Measurements from ENCODE around the gene GCNA. TPM values are rescaled to one million over a fixed set of nuclear protein-coding genes. Genes with fewer than 3 reads are reported as not detected.
"Not testable (repeated sequence)": the region's sequence is repeated elsewhere in the genome, so short reads cannot be mapped to it uniquely, and the experiment has no call there.

Gene GCNA
- total RNA-seq, 6 experiments from 2014 or later, result 0.37 to 1.7 (median 0.95) TPM

DNA sequence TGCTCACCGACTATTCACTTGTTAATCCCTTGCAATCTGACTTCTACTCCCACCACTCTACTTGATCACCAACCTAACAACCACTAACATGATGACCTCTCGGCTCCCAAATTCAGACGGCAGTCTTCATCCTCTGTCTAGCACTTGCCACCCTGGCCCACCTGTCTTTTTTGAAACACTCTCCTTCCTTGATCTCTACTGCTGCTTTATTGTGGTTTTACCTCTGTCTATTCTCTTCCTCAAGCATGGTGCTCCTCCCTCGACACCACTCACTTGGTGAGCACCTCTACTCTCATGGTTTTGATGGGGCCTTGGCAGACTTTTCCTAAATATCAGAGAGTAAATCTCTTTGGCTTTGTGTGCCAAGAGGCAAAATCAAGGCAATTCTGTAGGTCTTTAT lies 61.8 kb downstream of the GCNA start:
- Histone ChIP-seq H3K4me3 (no peak overlapping the region), H3K27ac (no peak overlapping the region), H3K4me1 (no peaks in the 10 kb centered on the region), H3K36me3 (no peaks in the 10 kb centered on the region), H3K27me3 (no peaks in the 10 kb centered on the region), H3K9me3 (no peaks in the 10 kb centered on the region)
- 63% methylated on average over 4 of the region's 4 CpGs for WGBS (ENCODE audit: insufficient coverage, low coverage, low lambda C conversion rate, missing lambda C conversion rate)
- no peak for ATAC-seq
- TF ChIP-seq, protein P1, sequence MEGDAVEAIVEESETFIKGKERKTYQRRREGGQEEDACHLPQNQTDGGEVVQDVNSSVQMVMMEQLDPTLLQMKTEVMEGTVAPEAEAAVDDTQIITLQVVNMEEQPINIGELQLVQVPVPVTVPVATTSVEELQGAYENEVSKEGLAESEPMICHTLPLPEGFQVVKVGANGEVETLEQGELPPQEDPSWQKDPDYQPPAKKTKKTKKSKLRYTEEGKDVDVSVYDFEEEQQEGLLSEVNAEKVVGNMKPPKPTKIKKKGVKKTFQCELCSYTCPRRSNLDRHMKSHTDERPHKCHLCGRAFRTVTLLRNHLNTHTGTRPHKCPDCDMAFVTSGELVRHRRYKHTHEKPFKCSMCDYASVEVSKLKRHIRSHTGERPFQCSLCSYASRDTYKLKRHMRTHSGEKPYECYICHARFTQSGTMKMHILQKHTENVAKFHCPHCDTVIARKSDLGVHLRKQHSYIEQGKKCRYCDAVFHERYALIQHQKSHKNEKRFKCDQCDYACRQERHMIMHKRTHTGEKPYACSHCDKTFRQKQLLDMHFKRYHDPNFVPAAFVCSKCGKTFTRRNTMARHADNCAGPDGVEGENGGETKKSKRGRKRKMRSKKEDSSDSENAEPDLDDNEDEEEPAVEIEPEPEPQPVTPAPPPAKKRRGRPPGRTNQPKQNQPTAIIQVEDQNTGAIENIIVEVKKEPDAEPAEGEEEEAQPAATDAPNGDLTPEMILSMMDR (IDR thresholded peaks at IDR 0.05), result no peak
- TF ChIP-seq POLR2A (IDR thresholded peaks at IDR 0.05), result no peak
- DNase-seq, result no peak
- intact Hi-C loops (cut with DNase I), result no loop called here

DNA sequence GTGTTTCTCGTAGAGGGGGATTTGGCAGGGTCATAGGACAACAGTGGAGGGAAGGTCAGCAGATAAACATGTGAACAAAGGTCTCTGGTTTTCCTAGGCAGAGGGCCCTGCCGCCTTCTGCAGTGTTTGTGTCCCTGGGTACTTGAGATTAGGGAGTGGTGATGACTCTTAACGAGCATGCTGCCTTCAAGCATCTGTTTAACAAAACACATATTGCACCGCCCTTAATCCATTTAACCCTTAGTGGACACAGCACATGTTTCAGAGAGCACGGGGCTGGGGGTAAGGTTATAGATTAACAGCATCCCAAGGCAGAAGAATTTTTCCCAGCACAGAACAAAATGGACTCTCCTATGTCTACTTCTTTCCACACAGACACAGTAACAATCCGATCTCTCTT lies 66.2 kb downstream of the GCNA start:
- H3K4me3 ChIP-seq; H3K4me1 ChIP-seq; H3K27me3 ChIP-seq; H3K36me3 ChIP-seq; H3K27ac ChIP-seq; DNase-seq; H3K9me3 ChIP-seq; ATAC-seq; intact Hi-C loops (cut with DNase I): not testable (repeated sequence)
- WGBS (ENCODE audit: insufficient coverage, low coverage, low lambda C conversion rate, missing lambda C conversion rate), result 55% methylated on average over 5 of the region's 6 CpGs

DNA sequence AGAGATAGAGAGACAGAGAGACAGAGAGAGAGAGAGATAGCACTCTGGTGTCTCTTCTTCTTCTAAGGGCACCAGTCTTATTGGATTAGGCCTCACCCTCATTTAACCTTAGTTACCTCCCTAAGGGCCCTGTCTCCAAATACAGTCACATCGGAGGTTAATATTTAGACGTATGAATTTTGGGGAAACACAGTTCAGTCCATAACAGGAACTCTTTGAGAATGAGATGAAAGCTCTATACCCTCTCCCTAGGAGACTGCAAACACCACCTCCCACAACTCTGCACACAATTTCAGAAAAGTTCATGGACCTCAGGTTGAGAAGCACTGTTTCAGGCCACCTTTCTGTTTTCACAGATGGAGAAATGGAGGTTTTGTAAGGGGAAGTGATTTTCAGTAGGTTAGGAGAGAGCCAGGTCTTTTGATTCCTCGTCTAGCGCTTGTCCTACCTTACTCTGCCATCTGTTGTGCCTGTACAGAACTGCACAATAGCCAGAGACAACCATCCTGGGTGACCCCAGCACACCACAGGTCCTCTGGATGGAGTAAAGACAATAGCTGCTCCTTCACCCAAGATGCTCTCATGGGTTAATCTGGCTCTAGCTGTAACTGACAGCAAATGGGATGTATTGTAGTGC lies 72.2 kb downstream of the GCNA start:
- 35% methylated on average over 4 of the region's 4 CpGs for WGBS (ENCODE audit: insufficient coverage, low coverage, low lambda C conversion rate, missing lambda C conversion rate)
- intact Hi-C loops (cut with DNase I), result no loop called here
- no peak for TF ChIP-seq POLR2A (IDR thresholded peaks at IDR 0.05)
- TF ChIP-seq, protein P1 (IDR thresholded peaks at IDR 0.05), result peak in 3 of 4 donors; percentile 15 to 29 (median 19)
- Histone ChIP-seq H3K36me3 (no peaks in the 10 kb centered on the region), H3K27ac (no peak overlapping the region), H3K4me3 (no peak overlapping the region), H3K4me1 (no peaks in the 10 kb centered on the region), H3K27me3 (no peaks in the 10 kb centered on the region), H3K9me3 (no peaks in the 10 kb centered on the region)
- peak; percentile 45 to 86 (median 71) for ATAC-seq
- no peak for DNase-seq

DNA sequence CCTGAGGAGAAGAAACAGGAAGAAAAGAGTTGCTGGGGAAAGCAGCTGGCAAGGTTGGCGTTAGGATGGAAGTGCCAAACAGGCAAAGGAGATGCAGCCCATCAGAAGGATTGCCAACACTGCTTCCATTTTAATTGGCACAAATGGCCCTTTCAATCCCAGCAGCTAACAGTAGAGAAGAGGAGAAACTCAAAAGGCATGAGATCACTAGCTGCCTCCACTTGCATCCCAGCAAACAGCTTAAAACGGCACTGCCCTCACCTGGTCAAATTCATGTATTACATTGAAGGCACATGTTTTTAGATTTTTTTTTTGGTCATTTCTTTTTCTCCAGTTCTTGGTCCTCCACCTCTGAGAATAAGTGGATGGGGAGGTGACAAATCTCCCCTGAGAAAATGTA lies 74.2 kb downstream of the GCNA start:
- Histone ChIP-seq H3K4me3 (no peak overlapping the region), H3K9me3 (no peaks in the 10 kb centered on the region), H3K36me3 (no peaks in the 10 kb centered on the region), H3K27me3 (no peaks in the 10 kb centered on the region), H3K4me1 (no peaks in the 10 kb centered on the region), H3K27ac (no peak overlapping the region)
- ATAC-seq, result peak; percentile 74 to 86 (median 84)
- no peak for DNase-seq
- intact Hi-C loops (cut with DNase I), result no loop called here
- 38% methylated on average over 2 of the region's 2 CpGs for WGBS (ENCODE audit: insufficient coverage, low coverage, low lambda C conversion rate, missing lambda C conversion rate)
- TF ChIP-seq, protein P1 (IDR thresholded peaks at IDR 0.05), result peak; percentile 49 to 67 (median 63)
- no peak for TF ChIP-seq POLR2A (IDR thresholded peaks at IDR 0.05)

DNA sequence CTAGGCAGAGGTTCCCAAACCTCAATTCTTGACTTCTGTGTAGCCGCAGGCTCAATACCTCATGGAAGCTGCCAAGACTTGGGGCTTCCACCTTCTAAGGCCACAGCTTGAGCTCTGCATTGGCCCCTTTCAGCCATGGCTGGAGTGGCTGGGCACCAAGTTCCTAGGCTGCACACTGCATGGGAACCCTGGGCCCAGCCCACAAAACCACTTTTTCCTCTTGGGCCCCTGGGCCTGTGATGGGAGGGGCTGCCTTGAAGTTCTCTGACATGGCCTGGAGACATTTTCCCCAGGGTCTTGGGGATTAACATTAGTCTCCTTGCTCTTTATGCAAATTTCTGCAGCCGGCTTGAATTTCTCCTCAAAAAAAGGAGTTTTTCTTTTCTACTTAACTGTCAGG lies 75.1 kb downstream of the GCNA start:
- Histone ChIP-seq H3K9me3 (no peaks in the 10 kb centered on the region), H3K4me3 (no peak overlapping the region), H3K36me3 (no peaks in the 10 kb centered on the region), H3K27ac (no peak overlapping the region), H3K4me1 (no peaks in the 10 kb centered on the region), H3K27me3 (no peaks in the 10 kb centered on the region)
- ATAC-seq (no peak), DNase-seq (no peak)
- 81% methylated on average over 2 of the region's 2 CpGs for WGBS (ENCODE audit: insufficient coverage, low coverage, low lambda C conversion rate, missing lambda C conversion rate)
- intact Hi-C loops (cut with DNase I), result no loop called here
- TF ChIP-seq POLR2A (IDR thresholded peaks at IDR 0.05), result no peak
- TF ChIP-seq, protein P1 (IDR thresholded peaks at IDR 0.05), result no peak
